Astrocyte (in vitro differentiated cells and primary cell): ENCODE data around the gene OSBPL2. TPM values are rescaled to one million over a fixed set of nuclear protein-coding genes. Genes with fewer than 3 reads are reported as not detected.

Experiments
- DNase-seq: peaks from one replicate; pipeline ENCODE4 v3.0.0-alpha.2; 2010; ENCODE audit warnings: low read depth
- FAIRE-seq: peaks from 2 replicates; lab custom pipeline; 2011; peaks lifted over from hg19 to GRCh38; lab: Jason Lieb, UNC
- H2AFZ ChIP-seq: 2 replicates; pipeline ENCODE4 v1.6.0; 2012; ENCODE audit warnings: low read depth, low read length, inconsistent platforms
- H3K27ac ChIP-seq: 2 replicates; pipeline ENCODE4 v1.5.1; 2011; ENCODE audit warnings: low read depth, low read length, inconsistent platforms
- H3K27me3 ChIP-seq: 2 replicates; pipeline ENCODE4 v1.6.0; 2011; ENCODE audit warnings: low read length, inconsistent platforms; ENCODE audit not compliant: insufficient read depth
- H3K36me3 ChIP-seq: 2 replicates; pipeline ENCODE4 v1.5.1; 2011; ENCODE audit warnings: low read length, inconsistent platforms; ENCODE audit not compliant: insufficient read depth
- H3K4me1 ChIP-seq: 2 replicates; pipeline ENCODE4 v1.5.1; 2011; ENCODE audit warnings: low read length, inconsistent platforms; ENCODE audit not compliant: insufficient read depth
- H3K4me2 ChIP-seq: 2 replicates; pipeline ENCODE4 v1.6.0; 2012; ENCODE audit warnings: low read length, inconsistent platforms
- H3K4me3 ChIP-seq: 2 replicates; pipeline ENCODE4 v1.5.1; 2011; ENCODE audit warnings: low read depth, mild to moderate bottlenecking, low read length, inconsistent platforms; ENCODE audit not compliant: insufficient read depth
- H3K79me2 ChIP-seq: 2 replicates; pipeline ENCODE4 v1.6.0; 2012; ENCODE audit warnings: mild to moderate bottlenecking, low read length, inconsistent platforms; ENCODE audit not compliant: insufficient read depth
- H3K9ac ChIP-seq: 2 replicates; pipeline ENCODE4 v1.6.0; 2012; ENCODE audit warnings: mild to moderate bottlenecking, low read length, inconsistent platforms
- H3K9me3 ChIP-seq: 2 replicates; pipeline ENCODE4 v1.5.1; 2012; ENCODE audit warnings: low read depth, mild to moderate bottlenecking, low read length, inconsistent platforms; ENCODE audit not compliant: insufficient read depth
- H4K20me1 ChIP-seq: 2 replicates; pipeline ENCODE4 v1.6.0; 2012; ENCODE audit warnings: low read length, inconsistent platforms; ENCODE audit not compliant: insufficient read depth
- H3K27ac Mint-ChIP-seq: one replicate; pipeline ENCODE4 v1.8.0; 2021; ENCODE audit warnings: mild to moderate bottlenecking, mixed read lengths; ENCODE audit not compliant: unreplicated experiment
- H3K27me3 Mint-ChIP-seq: one replicate; pipeline ENCODE4 v1.8.0; 2021; ENCODE audit warnings: low read depth, mixed read lengths; ENCODE audit not compliant: unreplicated experiment
- H3K36me3 Mint-ChIP-seq: one replicate; pipeline ENCODE4 v1.8.0; 2021; ENCODE audit warnings: low read depth, mixed read lengths; ENCODE audit not compliant: unreplicated experiment
- H3K4me1 Mint-ChIP-seq: one replicate; pipeline ENCODE4 v1.8.0; 2021; ENCODE audit warnings: low read depth, mixed read lengths; ENCODE audit not compliant: unreplicated experiment
- H3K4me3 Mint-ChIP-seq: one replicate; pipeline ENCODE4 v1.8.0; 2021; ENCODE audit warnings: mild to moderate bottlenecking, moderate library complexity, mixed read lengths; ENCODE audit not compliant: unreplicated experiment
- H3K9me3 Mint-ChIP-seq: one replicate; pipeline ENCODE4 v1.8.0; 2021; ENCODE audit warnings: mild to moderate bottlenecking, mixed read lengths; ENCODE audit not compliant: unreplicated experiment
- EZH2 ChIP-seq: IDR thresholded peaks from 2 replicates; pipeline ENCODE4 v1.6.1; 2012; ENCODE audit warnings: mild to moderate bottlenecking, low read length, inconsistent platforms; ENCODE audit not compliant: insufficient read depth
- total RNA-seq: library from RNA; stranded (reverse); gene quantifications from 2 replicates; pipeline ENCODE4 v1.2.1, GENCODE V29; 2021
- TF ChIP-seq, protein P1 (sequence below): IDR thresholded peaks from 2 replicates; pipeline ENCODE4 v1.5.1; 2011; ENCODE audit warnings: low read depth, mild to moderate bottlenecking, inconsistent platforms, low read length, moderate library complexity; ENCODE audit not compliant: insufficient read depth

The OSBPL2 gene
- total RNA-seq, 1 donor from 2014 or later = 60.3 TPM

DNA sequence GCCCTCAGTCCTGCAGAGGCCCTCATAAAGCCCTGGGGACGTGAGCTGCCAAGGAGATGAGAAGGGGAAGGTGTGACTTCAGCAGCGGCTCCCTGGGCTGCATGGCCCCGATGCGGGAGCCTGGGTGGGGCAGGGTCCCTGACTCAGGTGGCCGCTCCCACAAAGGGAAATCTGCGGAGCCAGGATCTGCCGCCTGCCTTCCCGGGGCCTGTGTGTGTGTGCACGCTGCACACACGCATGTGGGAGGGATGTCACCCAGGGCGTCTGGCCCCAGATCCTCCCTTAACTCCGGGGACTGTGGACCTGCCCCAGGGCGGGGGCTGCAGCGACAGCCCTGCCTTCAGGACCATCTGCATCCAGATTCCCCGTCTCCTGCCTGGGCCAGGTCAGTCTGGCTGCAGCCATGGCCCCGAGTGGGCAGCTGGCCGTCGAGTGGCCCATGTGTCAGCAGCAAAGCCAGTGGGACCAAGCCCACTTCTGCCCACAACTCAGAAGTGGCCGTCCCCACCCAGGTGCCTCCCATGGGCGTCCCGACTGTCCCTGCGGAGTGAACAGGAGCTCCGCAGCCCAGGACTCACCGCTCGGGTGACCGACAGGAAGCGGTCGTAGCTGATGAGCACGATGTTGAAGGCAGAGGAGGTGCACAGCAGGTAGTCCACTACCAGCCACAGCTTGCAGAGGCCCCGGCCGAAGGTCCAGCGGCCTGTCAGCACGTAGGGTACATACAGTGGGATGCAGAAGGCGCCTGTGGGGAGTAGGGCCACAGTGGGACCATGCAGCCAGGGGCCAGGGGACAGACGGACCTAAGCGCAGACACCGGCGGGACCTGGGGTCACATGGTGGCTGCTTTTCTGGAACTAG, 20.2 kb upstream of the OSBPL2 start:
- no peak overlapping the region for H3K27ac ChIP-seq
- peaks cover 6% of the 10 kb centered on the region for H4K20me1 ChIP-seq
- H3K36me3 ChIP-seq = no peaks in the 10 kb centered on the region
- H3K4me1 ChIP-seq = no peaks in the 10 kb centered on the region
- H3K4me2 ChIP-seq = no peak overlapping the region
- no peak overlapping the region for H2AFZ ChIP-seq
- peaks cover 37% of the 10 kb centered on the region for H3K27me3 ChIP-seq
- H3K36me3 Mint-ChIP-seq = no peaks in the 10 kb centered on the region
- peaks cover 2% of the 10 kb centered on the region for H3K4me1 Mint-ChIP-seq
- no peak overlapping the region for H3K4me3 ChIP-seq
- no peak overlapping the region for H3K27ac Mint-ChIP-seq
- no peak overlapping the region for H3K4me3 Mint-ChIP-seq
- no peak overlapping the region for H3K9ac ChIP-seq
- peaks cover 61% of the 10 kb centered on the region for H3K27me3 Mint-ChIP-seq
- no peak for TF ChIP-seq EZH2
- TF ChIP-seq, protein P1, sequence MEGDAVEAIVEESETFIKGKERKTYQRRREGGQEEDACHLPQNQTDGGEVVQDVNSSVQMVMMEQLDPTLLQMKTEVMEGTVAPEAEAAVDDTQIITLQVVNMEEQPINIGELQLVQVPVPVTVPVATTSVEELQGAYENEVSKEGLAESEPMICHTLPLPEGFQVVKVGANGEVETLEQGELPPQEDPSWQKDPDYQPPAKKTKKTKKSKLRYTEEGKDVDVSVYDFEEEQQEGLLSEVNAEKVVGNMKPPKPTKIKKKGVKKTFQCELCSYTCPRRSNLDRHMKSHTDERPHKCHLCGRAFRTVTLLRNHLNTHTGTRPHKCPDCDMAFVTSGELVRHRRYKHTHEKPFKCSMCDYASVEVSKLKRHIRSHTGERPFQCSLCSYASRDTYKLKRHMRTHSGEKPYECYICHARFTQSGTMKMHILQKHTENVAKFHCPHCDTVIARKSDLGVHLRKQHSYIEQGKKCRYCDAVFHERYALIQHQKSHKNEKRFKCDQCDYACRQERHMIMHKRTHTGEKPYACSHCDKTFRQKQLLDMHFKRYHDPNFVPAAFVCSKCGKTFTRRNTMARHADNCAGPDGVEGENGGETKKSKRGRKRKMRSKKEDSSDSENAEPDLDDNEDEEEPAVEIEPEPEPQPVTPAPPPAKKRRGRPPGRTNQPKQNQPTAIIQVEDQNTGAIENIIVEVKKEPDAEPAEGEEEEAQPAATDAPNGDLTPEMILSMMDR = no peak
- H3K9me3 Mint-ChIP-seq = no peaks in the 10 kb centered on the region
- no peaks in the 10 kb centered on the region for H3K79me2 ChIP-seq
- DNase-seq (no peak), FAIRE-seq (no peak)
- H3K9me3 ChIP-seq = no peaks in the 10 kb centered on the region

DNA sequence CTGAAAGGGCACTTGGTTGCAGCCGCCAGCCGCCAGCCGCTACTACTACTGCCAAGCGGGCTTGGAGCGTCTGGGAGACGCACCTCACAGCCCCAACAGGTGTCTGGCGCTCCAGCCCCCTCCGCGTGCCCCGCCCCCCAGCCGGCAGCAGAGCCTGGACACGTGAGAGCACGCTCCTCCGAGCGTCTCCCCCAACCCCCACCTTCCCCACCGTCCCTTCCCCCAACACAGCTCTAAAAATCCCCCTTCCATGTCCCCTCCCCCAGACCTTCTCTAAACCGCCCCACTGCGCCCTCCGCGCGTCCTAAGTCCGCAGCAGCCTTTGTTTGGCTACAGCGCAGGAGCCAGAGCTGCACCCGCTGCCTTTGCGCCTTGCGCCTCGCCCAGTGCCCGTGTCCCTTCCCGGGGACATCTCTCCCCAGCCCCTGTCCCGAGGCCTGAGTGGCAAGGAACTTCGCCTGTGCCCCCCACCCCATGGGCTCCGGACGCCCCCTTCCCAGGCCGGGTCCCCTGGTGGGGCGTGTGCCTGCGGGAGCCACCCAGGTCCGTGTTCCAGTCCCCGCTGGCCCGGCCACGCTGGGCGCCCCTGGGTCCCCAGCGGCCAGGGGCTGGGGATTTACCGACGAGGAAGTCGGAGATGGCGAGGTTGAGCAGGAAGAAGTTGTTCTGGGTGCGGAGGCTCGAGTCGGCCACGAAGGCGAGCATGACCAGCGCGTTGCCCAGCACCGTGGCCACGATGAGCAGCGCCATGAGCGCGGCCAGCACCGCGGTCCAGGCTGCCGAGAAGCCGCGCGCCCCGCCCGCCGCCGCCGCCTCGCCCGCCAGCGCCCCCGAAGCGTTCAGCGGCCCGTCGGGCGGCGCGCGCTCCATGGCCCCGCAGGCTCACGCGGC, 19.0 kb upstream of the OSBPL2 start:
- H3K9ac ChIP-seq = no peak overlapping the region
- TF ChIP-seq, protein P1 = no peak
- TF ChIP-seq EZH2 = peak; percentile 67
- Mint-ChIP-seq H3K36me3 (no peaks in the 10 kb centered on the region), H3K27ac (no peak overlapping the region), H3K4me1 (peaks cover 2% of the 10 kb centered on the region), H3K4me3 (no peak overlapping the region), H3K9me3 (no peaks in the 10 kb centered on the region), H3K27me3 (peaks cover 63% of the 10 kb centered on the region)
- H4K20me1 ChIP-seq = peaks cover 6% of the 10 kb centered on the region
- no peaks in the 10 kb centered on the region for H3K36me3 ChIP-seq
- H3K4me1 ChIP-seq = no peaks in the 10 kb centered on the region
- H3K79me2 ChIP-seq = no peaks in the 10 kb centered on the region
- no peak overlapping the region for H2AFZ ChIP-seq
- peak overlapping the region; percentile 67 for H3K4me2 ChIP-seq
- DNase-seq (no peak), FAIRE-seq (no peak)
- H3K27me3 ChIP-seq = peaks cover 38% of the 10 kb centered on the region
- no peak overlapping the region for H3K27ac ChIP-seq
- H3K4me3 ChIP-seq = no peak overlapping the region
- no peaks in the 10 kb centered on the region for H3K9me3 ChIP-seq
